ENCODE measurements around the gene PCCA.
"Not testable (repeated sequence)": the region's sequence is repeated elsewhere in the genome, so short reads cannot be mapped to it uniquely, and the experiment has no call there.

The PCCA gene

GRCh38 chr13:100382785-100383184 is 293.9 kb downstream of the PCCA start:
- no peaks in the 10 kb centered on the region for H3K27me3 ChIP-seq (ENCODE audit: low read depth, low read length)
- peaks cover 5% of the 10 kb centered on the region; the same call in 1 of the 2 replicates for H3K4me1 ChIP-seq (ENCODE audit: low read length)
- peaks cover 5% of the 10 kb centered on the region for H3K36me3 ChIP-seq (replicated peaks; ENCODE audit: low read depth, low read length)
- H3K27ac ChIP-seq (ENCODE audit: low read length), result no peak overlapping the region
- TF ChIP-seq EZH2phosphoT487 (IDR thresholded peaks at IDR 0.05; ENCODE audit: low read depth) (no peak), CTCF (IDR thresholded peaks at IDR 0.05; ENCODE audit: low read depth, low read length) (no peak)
- no peak overlapping the region for H2AFZ ChIP-seq (ENCODE audit: low read depth, low read length)
- H3K9me3 ChIP-seq (ENCODE audit: insufficient read depth, low read length), result peaks cover 10% of the 10 kb centered on the region; the same call in 1 of the 2 replicates
- H3K4me2 ChIP-seq (ENCODE audit: low read length), result no peak overlapping the region
- no peaks in the 10 kb centered on the region for H4K20me1 ChIP-seq (ENCODE audit: insufficient read depth, low read length)
- H3K4me3 ChIP-seq (ENCODE audit: low read length), result no peak overlapping the region
- H3K9ac ChIP-seq (ENCODE audit: low read length), result no peak overlapping the region
- no peaks in the 10 kb centered on the region for H3K79me2 ChIP-seq (ENCODE audit: low read length)

GRCh38 chr13:100387416-100387815 is 298.5 kb downstream of the PCCA start:
- Histone ChIP-seq H3K4me3 (ENCODE audit: low read length) (no peak overlapping the region), H3K36me3 (replicated peaks; ENCODE audit: low read depth, low read length) (no peaks in the 10 kb centered on the region), H3K27ac (ENCODE audit: low read length) (no peak overlapping the region), H3K4me2 (ENCODE audit: low read length) (no peak overlapping the region), H3K4me1 (ENCODE audit: low read length) (peaks cover 10% of the 10 kb centered on the region; the same call in 1 of the 2 replicates), H3K27me3 (ENCODE audit: low read depth, low read length) (no peaks in the 10 kb centered on the region), H3K9ac (ENCODE audit: low read length) (no peak overlapping the region), H4K20me1 (ENCODE audit: insufficient read depth, low read length) (no peaks in the 10 kb centered on the region), H3K79me2 (ENCODE audit: low read length) (no peaks in the 10 kb centered on the region), H3K9me3 (ENCODE audit: insufficient read depth, low read length) (no peaks in the 10 kb centered on the region), H2AFZ (ENCODE audit: low read depth, low read length) (no peak overlapping the region)
- TF ChIP-seq CTCF (IDR thresholded peaks at IDR 0.05; ENCODE audit: low read depth, low read length) (no peak), EZH2phosphoT487 (IDR thresholded peaks at IDR 0.05; ENCODE audit: low read depth) (no peak)

- not testable (repeated sequence) for H3K27me3 ChIP-seq (ENCODE audit: low read depth, low read length); H3K79me2 ChIP-seq (ENCODE audit: low read length); H3K36me3 ChIP-seq (replicated peaks; ENCODE audit: low read depth, low read length); H3K9me3 ChIP-seq (ENCODE audit: insufficient read depth, low read length); H2AFZ ChIP-seq (ENCODE audit: low read depth, low read length); H3K27ac ChIP-seq (ENCODE audit: low read length); H3K4me3 ChIP-seq (ENCODE audit: low read length); H3K9ac ChIP-seq (ENCODE audit: low read length); H3K4me2 ChIP-seq (ENCODE audit: low read length); H4K20me1 ChIP-seq (ENCODE audit: insufficient read depth, low read length)
- peaks cover 12% of the 10 kb centered on the region for H3K4me1 ChIP-seq (ENCODE audit: low read length)
These were observed 299.3 kb downstream of the PCCA start for GRCh38 chr13:100388150-100388549.

- no peak overlapping the region for H2AFZ ChIP-seq (ENCODE audit: low read depth, low read length)
- TF ChIP-seq CTCF (IDR thresholded peaks at IDR 0.05; ENCODE audit: low read depth, low read length) (no peak), EZH2phosphoT487 (IDR thresholded peaks at IDR 0.05; ENCODE audit: low read depth) (no peak)
- H4K20me1 ChIP-seq (ENCODE audit: insufficient read depth, low read length), result no peaks in the 10 kb centered on the region
- no peak overlapping the region for H3K4me2 ChIP-seq (ENCODE audit: low read length)
- H3K79me2 ChIP-seq (ENCODE audit: low read length), result no peaks in the 10 kb centered on the region
- no peak overlapping the region for H3K27ac ChIP-seq (ENCODE audit: low read length)
- no peak overlapping the region for H3K9ac ChIP-seq (ENCODE audit: low read length)
- H3K36me3 ChIP-seq (replicated peaks; ENCODE audit: low read depth, low read length), result no peaks in the 10 kb centered on the region
- H3K4me3 ChIP-seq (ENCODE audit: low read length), result no peak overlapping the region
- H3K27me3 ChIP-seq (ENCODE audit: low read depth, low read length), result no peaks in the 10 kb centered on the region
- no peaks in the 10 kb centered on the region for H3K9me3 ChIP-seq (ENCODE audit: insufficient read depth, low read length)
- H3K4me1 ChIP-seq (ENCODE audit: low read length), result peaks cover 14% of the 10 kb centered on the region
These were observed 300.0 kb downstream of the PCCA start for GRCh38 chr13:100388923-100389322.

GRCh38 chr13:100389617-100390016 is 300.7 kb downstream of the PCCA start:
- H3K9me3 ChIP-seq (ENCODE audit: insufficient read depth, low read length), result no peaks in the 10 kb centered on the region
- no peak overlapping the region for H3K4me3 ChIP-seq (ENCODE audit: low read length)
- H3K27ac ChIP-seq (ENCODE audit: low read length), result no peak overlapping the region
- H3K4me1 ChIP-seq (ENCODE audit: low read length), result peaks cover 20% of the 10 kb centered on the region
- no peak overlapping the region for H3K9ac ChIP-seq (ENCODE audit: low read length)
- H2AFZ ChIP-seq (ENCODE audit: low read depth, low read length), result no peak overlapping the region
- no peaks in the 10 kb centered on the region for H3K79me2 ChIP-seq (ENCODE audit: low read length)
- H3K4me2 ChIP-seq (ENCODE audit: low read length), result no peak overlapping the region
- TF ChIP-seq CTCF (IDR thresholded peaks at IDR 0.05; ENCODE audit: low read depth, low read length), result no peak
- no peak for TF ChIP-seq EZH2phosphoT487 (IDR thresholded peaks at IDR 0.05; ENCODE audit: low read depth)
- H4K20me1 ChIP-seq (ENCODE audit: insufficient read depth, low read length), result no peaks in the 10 kb centered on the region
- H3K36me3 ChIP-seq (replicated peaks; ENCODE audit: low read depth, low read length), result no peaks in the 10 kb centered on the region
- no peaks in the 10 kb centered on the region for H3K27me3 ChIP-seq (ENCODE audit: low read depth, low read length)
